HG02759 (cell line): ENCODE results near the gene SMIM29.

Experiments
- ATAC-seq: cut with Tn5 transposase; IDR thresholded peaks from one replicate; pipeline ENCODE4 v1.9.1; 2021; ENCODE audit warnings: mild to moderate bottlenecking, moderate library complexity; ENCODE audit not compliant: unreplicated experiment

SMIM29 gene

DNA sequence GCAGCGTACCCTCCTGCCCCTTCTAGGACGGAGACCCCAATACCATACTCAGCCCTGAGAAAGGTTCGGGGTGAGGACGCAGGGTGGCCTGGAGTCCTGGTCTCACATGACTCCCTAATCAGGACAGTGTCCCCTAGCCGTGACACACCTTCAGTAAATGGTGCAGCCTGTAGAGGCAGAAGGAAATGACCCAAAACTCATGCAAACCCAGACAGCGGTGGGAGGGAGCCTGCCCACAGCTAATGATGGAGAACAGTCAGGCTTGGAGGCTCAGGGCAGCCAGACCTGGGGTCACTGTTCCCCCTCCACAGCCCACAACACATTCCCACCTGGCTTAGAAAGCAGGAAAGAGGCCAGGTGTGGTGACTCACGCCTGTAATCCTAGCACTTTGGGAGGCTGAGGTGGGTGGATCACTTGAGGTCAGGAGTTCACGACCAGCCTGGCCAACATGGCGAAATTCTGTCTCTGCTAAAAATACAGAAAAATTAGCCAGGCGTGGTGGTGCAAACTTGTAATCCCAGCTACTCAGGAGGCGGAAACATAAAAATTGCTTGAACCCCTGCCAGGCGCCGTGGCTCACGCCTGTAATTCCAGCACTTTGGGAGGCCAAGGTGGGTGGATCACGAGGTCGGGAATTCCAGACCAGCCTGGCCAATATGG, 20.9 kb downstream of the SMIM29 start:
- ATAC-seq, result no peak

DNA sequence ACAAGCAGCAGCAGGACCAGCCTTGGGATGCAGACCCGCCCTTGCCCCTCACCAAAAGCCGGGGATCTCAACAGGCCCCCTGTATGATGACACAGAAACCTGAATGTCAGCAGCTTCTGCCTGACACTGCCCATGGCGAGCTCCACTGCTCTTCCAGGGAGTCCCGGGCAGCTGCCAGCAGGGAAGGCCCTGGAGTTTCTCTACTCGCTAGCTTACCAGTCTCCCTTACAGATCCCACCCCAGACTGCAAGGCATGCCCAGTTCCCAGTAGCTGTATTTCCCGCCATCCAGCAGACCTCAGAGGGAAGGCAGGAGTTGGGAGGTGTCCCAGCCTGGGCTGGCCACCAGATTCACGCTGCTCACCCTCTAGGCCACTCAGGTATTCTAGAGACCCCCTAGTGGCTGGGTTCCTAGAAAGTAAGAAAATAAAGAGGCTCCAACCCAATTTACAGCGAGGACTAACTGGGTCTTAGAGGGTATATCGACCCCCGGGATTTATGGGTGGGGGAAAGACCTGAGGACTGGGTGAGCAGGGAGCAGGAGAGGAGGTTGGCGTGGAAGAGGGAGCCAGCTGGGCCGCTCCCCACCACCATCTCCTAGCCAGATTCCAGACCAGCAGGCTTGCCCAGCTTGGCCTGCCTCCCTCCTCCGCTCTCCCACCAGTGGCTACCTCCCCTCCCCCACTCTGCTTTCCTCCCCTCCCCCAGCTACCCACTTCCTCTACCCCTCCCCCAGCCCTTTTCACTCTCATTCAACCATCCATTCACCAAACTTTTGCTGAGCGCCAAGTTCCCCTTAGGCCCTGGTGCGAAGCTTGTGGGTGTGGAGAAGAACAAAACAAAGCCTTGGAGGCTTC, 21.8 kb downstream of the SMIM29 start:
- no peak for ATAC-seq

DNA sequence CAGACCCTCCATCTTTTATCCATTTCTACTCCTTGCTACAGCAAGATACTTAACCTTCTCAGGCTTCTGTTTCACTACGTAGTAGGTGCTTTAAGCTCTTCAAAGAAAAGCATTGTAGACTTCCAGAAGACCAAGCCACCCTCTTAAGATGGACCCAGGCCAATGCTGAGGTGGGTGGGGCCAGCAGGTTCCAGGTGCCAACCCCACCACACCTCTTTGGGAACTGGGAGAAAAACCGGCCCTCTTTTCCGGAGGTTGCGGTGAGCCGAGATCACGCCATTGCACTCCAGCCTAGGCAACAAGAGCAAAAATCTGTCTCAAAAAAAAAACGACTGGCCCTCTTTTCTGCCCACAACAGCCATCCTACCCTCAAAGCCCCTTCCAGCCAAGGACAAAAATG, 22.7 kb downstream of the SMIM29 start:
- no peak for ATAC-seq

DNA sequence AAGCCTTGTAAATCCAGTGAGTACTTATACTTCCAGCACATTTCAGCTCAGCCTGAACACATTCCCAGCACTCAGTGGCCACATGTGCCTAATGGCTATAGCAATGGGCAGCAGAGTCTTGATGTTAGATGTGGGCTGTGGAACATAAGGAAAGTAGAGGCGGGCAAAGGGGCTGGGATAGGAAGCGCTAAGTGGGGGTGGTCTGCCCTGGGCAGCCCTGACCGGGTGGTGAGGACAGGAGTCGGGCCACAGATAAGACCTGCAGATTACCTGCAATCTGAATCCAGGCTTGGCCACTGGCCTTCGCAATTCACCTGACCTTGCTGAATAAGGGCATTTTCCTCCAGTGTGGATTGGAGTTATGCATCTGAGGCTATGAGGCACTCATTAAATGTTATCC, 23.3 kb downstream of the SMIM29 start:
- no peak for ATAC-seq

DNA sequence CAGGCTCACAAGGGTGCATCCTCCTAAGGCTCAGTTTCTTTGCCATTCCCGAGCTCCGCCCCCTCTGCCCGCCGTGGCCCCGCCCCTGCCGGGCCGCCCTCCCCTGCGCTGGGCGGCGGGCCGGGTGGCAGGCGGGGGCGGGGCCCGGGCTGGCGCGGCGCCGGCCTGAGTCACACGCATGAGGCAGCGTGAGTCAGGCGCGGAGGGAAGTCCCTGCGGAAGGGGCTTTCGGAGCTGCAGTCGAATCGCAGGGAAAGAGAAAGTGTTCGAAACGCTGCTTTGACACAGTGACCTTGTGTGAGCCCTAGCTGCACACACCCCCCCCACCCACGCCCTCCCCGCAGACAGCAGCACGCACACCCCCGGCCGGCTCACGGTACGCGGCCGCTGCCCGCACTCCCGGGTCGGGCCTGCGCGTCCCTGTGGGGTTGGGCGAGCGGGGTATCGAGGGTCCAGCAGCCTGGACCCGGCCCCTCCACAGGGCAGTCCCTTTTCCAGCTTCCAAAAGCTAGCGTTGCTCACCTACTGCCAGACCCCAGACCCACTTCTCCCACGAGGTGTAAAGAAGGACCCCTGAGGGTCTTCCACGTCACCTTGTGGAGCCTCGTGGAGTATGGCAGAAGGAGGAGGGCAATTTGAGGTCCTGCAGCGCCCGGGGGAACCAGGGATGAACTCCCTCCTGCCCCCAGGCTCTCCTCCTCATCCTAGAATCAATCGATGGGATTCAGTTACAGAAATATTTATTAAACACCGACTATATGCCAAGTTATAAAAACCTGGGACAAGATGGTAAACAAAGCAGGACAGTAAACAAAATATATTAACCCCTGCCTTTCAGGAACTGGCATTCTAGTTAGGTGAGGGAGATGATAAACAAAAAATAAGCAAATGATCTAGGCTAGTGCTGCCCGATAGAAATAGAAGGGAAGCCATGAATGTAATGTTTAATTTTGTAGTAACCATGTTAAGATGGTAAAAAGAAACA, 24.6 kb downstream of the SMIM29 start:
- peak; percentile 88 for ATAC-seq

DNA sequence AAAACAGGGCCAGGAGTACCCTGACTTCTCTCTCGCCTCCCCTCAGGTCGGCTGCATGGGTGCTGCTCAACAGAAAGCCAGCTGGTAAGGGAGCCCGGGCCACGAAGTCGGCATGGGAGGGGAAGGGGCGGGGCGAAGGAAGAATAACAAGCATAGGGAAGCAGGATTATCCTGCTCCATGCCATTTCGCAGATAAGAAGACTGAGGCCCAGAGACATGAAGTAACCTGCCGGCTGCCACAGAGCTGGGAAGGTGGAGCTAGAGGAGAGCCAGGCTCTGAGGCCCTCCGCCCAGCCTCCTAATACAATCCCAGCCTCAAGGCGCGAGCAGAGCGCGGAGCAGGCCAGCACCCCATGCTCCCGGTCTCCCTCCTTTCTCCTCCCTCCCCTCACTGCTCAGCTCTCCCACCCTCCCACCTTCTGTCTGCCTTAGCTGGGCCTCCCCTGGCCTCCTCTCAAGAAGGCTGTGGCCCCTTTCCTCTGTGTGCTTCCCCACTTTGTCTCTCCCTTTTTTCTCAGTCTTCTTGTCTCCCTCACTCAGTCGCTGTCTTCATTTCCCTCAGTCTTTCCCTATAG, 25.3 kb downstream of the SMIM29 start:
- peak; percentile 13 for ATAC-seq

DNA sequence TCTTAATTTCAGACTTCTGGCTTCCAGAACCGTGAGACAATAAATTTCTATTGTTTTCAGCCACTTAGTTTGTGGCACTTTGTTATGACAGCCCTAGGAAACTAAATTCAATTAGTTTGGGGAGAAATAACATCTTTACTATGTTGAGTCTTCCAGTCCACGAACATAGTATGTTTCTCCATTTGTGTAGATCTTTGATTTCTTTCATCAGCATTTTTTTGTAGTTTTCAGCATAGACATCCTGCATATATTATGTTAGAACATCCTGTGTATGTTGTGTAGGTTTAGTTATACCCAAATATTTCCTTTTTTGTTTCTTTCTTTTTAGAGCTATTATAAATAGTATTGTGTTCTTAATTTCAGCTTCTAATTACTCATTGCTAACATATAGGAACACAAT, 30.1 kb downstream of the SMIM29 start:
- no peak for ATAC-seq

DNA sequence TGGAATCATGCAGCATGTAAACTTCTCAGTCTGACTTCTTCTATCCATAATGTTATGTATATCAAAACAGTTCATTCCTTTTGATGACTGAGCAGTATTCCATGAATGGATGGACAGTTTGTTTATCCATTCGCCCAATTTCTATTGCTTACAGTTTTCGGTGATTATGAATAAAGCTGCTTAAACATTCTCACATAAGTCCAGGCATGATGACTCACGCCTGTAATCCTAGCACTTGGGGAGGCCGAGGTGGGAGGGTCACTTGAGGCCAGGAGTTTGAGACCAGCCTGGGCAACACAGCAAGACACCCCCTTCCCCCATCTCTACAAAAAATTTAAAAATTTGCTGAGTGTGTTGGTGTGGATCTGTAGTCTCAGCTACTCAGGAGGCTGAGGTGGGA, 35.0 kb downstream of the SMIM29 start:
- ATAC-seq, result no peak

DNA sequence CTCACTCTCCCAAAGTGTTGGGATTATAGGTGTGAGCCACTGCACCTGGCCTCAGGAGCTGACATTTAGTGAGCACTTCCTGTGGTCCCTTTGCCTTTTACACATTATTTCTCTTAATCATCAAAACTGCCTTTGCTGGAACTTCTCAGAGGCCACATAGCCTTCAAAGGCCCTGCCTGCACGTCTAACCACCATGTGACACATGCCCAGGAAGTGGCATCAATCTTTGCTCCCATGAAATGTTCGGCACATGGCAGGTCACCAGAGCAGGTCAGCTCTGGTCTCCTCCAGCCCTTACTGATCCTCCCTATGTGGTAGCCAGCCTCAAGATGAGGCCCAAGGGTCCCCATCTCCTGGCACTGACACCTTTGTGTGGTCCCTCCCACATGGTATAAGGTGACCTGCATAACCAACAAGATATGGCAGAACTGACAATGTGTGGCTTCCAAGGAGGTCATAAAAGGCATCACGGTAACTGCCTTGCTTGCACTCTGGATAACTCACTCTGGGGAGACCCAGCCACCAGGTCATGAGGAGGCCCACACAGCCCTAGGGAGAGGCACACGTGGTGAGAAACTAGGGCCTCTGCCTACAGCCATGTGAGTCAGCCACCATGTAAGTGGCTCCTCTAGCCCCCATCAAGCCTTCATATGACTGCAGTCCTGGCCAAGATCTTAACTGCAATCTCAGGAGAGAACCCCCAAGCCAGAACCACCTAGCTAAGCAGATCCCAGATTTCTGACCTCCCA, 40.9 kb downstream of the SMIM29 start:
- no peak for ATAC-seq

DNA sequence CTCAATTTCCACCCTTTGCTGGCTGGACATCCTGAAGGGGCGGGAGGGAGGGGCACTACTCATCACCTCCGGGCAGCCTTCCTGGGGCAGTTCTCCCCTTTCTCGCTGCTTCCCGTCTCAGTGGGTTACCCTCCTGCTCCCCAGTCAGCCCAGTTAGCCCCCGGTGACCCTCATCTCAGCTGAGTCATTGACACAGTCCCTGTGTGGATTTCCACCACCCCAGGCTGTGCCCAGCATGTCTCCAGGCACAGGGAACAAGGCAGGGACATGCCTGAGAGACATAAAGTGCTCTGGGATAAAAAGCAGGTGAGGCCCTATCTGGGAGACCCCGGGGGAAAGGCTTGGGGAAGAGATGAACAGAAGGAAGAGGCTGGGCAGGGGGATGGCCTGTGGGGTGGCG, 42.1 kb downstream of the SMIM29 start:
- ATAC-seq, result no peak

GRCh38 chr6:34205916-34206315, 42.9 kb downstream of the SMIM29 start:
- ATAC-seq, result no peak

DNA sequence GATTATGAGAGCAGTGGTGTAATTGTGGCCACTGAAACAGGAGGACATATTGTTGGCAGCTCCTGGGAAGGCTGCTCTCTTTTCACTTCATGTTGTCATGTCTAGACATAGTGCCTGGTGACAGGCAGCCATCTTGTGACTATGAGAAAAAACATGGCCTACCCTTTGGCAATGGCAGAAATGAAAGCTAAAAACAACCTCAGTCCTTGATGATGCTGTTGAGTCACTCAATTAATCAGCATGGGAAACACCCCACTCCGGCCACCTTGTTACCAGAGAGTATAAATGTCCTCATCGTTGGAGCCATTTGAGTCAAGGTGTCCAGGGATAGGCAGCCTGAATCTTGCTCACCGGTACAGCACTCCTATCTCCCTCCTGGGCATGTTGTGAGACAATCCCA, 43.3 kb downstream of the SMIM29 start:
- ATAC-seq, result no peak

- no peak for ATAC-seq
Measured at GRCh38 chr6:34204693-34205092, 44.1 kb downstream of the SMIM29 start.

DNA sequence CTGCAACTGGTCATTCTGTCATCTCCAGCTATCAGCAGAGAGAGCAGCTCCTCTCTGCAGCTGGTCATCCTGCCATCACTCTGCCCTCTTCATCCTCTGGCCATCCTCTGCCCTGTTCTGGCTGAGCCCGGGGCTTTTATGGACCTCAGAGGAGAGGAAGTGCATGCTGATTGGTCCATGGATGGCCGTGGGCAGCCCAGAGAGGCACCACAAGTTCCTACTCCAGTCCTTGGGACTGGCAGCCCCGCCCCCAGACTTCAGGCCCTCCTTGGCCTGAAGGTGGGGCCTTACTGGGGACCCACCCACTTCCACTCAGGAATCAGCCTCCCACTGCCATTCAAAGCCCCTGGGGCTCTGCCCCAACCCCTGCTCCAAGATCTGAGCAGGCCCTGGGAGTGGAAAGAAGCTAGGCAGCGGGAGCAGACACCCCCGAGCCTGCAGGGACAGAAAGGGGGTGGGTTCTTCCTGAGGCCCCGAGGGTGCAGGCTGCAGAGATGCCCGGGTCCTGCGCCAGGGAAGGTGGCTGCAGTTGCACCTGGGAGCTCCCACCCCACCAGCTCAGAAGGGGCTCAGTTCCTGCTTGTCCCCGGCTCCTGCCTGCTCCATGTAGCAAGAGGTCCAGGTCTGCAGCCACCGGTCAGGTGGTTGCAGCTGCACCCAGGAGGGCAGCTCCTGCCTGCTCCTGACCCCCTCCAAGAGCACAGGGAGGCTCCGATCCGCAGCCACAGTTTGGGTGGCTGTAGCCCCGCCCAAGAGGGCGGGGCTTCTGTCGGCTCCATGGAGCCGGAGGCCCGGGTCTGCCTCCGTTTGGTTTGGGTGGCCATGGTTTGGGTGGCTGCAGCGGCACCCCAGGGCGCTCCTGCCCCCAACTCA, 46.2 kb downstream of the SMIM29 start:
- ATAC-seq, result no peak

DNA sequence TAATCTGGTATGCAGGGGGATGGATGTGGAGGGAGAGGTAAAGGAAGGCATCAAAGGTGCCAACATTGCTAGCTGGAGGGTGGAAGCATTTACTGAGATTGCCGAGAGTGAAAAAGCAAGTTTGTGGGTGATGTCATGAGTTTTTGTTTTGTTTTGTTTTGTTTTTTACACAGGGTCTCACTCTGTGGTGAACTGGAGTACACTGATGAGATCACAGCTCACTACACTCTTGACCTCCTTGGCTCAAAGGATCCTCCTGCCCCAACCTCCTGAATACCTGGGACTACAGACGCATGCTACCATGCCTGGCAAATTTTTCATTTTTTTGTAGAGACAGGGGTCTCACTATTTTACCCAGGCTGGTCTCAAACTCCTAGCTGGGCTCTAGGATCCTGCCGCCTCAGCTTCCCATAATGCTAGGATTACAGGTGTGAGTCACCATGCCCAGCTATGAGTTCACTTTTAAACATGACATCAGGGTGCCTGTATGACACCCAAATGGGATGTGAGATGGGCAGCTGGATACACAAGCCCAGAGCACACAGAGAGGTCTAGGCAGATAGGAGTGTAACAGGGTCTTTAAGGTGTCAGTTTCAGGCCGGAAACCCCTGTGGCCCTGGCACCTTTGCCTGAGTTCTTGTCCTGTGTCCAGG, 47.2 kb downstream of the SMIM29 start:
- ATAC-seq, result no peak

DNA sequence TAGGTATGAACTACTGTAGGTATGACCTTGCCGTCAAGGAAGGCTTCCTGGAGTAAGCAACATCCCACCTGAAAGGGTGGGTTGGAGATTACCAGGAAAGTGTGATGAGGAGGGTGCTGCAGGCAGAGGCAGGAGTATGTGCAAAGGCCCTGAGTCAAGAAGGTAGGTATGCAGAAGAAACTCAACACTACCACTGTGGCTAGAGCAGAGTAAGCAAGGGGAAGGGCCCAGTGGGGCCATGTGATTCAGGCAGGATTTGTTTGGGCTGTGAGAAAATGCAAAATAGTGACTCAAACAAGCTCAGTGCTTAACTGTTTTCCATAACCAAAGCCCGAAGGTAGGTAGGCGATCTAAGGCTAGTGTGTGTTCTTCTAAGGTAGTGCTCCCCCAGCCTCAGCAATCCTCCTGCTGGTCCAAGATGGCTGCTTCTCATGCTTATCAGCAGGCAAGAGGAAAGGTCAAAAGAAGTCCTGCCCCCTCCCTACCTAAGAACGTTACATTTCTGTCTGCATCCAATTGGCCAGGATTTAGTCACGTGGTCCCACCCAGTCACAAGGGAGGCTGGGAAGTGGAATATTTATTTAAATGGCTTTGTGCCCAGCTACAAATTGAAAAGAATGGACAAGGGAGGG, 48.4 kb downstream of the SMIM29 start:
- no peak for ATAC-seq

DNA sequence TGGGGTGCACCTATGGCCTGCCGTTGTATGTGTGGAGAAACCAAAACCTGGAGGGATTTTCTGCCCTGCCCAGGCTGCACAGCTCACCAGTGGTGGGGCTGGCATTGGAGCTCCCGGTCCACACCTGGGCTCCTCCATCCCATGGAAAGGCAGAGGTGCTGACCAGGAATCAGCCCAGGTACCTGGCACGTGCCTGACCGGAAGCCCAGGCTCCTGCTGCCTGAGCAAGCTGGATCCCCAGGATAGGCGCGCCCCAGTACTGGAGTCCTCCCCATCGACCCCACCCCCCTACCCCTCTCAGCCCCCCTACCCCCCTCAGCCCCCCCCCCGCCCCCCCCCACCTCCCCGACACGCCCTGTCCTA, 52.0 kb downstream of the SMIM29 start:
- no peak for ATAC-seq
